HG02943 (cell line): Measurements from ENCODE around the gene CCDC106.
A peak's percentile ranks its signal among the peaks of the same experiment; 100 is the strongest.

Experiments used
- ATAC-seq: cut with Tn5 transposase; IDR thresholded peaks from one replicate; pipeline ENCODE4 v1.9.1; 2021; ENCODE audit warnings: mild to moderate bottlenecking, low read depth, moderate library complexity; ENCODE audit not compliant: unreplicated experiment

CCDC106 gene

DNA sequence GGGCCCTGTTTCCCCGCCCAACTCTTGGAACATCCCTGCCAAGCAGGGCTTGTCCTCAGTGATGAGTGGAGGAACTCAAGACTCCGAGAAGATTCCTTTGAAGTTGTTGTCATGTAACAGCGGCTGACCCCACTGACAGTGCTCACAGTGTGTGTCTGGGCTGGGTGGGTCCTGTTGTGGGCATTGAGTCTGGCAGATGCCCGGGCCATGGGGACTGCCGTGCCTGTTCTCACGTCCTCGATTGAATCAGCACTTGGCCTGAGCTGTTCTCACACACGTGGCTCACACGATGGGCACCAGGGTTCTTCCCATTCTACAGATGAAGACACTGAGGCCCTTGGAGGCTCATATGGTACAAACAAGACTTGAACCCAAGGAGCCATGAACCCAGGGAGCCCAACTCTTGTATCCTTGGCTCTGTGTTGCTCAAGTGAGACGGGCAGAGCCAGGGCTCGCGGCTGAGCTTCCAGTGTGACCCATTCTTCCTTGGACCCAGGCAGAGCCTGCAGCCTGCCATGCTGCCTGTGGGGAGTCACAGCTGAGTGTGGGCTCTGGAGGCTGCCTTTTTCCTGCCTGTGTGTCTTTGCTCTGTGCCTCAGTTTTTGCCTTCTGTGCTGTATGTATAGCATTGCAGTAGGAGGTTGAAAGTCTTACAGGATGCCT, 18.5 kb downstream of the CCDC106 start:
- ATAC-seq: no peak

DNA sequence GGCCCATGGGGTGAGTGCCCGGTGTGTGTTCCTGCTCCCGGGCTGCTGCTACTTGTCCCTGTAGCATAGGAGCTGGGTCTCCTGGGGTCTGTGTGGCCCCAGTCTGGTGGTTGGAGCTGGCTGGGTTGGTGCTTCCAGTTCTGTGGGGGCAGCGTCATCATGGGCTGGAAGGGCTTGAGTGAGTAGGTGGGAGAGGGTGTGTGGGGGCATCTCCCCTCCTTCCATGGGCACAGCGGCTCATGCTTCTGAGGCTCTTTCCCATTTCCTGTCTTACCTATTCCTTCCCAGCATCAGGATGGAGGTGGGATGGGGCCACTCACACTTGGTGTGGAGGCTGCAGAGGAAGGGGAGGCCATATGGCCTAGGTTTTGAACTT, 19.0 kb downstream of the CCDC106 start:
- ATAC-seq: no peak

- no peak for ATAC-seq
Measured at GRCh38 chr19:55667511-55667910, 19.5 kb downstream of the CCDC106 start.

- ATAC-seq: no peak
Measured at GRCh38 chr19:55667958-55668357, 19.9 kb downstream of the CCDC106 start.

DNA sequence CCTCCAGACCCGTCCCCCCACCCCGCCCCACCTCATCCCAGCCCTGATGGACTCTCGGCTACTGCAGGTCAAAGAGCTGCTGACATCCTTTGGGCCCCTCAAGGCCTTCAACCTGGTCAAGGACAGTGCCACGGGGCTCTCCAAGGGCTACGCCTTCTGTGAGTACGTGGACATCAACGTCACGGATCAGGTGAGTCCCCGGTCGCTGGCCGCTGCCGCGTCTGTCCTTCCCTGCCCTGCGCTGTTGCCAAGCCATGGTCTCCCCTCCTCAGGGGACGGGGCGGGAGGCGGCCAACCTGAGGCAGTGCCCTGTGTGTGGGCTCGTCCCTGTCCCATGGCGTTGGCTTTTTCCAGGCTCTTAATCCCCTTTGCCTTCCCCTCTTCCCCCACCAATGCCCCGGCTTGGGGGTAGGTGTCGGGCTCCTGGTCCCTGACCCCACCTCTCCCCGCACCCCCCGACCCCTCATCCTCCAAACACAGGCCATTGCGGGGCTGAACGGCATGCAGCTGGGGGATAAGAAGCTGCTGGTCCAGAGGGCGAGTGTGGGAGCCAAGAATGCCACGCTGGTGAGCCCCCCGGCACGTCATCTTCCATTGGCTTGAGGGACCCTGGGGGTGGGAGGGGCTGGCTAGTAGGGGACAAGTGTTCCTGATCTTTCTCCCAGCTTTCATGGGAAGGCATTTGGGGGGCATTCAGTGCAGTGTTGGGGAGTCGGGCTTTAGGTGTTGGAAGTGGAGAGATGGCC, 20.8 kb downstream of the CCDC106 start:
- ATAC-seq: no peak

- no peak for ATAC-seq
Measured at GRCh38 chr19:55669418-55670279, 21.6 kb downstream of the CCDC106 start.

DNA sequence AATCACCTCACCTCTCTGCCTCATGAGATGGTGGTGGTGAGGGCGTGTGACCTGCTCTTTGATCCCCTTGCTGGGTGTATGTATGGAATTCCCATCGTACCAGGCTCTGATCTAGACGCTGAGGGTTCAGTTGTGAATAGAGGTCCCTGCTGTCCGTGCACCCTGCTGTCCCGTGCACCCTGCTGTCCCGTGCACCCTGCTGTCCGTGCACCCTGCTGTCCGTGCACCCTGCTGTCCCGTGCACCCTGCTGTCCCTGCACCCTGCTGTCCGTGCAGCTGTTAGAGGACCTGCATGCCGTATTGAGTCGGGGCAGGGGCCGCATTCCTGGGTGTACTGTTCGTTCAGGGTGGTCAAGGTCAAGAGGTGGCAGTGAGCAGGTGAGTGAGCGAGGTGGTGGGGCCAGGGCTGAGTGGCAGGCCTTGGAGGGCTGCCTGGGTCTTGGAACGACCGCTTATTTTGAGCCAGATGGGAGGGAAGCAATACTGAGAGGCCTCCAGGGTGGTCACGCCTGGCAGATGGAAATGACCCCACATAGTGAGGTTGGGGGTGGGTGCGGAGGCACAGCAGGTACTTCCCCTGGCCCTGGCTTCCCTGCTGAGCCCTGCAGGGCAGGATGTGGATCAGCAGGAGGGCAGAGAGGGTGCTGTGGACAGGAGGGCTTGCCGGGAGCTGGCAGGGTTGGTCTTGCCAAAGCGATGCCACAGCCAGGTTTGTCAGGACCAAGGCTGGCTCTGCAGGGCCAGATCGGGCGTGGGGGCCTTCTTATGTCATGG, 22.5 kb downstream of the CCDC106 start:
- ATAC-seq: no peak

- ATAC-seq: no peak
Measured at GRCh38 chr19:55671054-55671378, 23.0 kb downstream of the CCDC106 start.

DNA sequence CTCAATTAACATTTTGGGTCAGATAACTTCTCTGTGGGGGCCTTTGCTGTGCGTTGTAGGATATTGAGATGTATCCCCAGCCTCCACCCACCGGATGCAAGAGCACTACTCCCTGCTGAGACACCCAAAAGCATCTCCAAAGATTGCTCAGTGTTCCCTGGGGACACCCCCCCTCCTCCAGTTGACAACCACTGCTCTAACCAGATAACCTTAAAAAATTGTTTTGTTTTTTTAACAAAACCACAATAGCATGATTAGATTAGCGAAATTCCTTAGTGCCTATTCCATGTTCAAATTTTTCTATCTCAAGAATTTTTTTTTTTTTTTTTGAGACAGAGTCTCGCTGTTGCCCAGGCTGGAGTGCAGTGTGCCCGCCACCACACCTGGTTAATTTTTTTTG, 24.4 kb downstream of the CCDC106 start:
- no peak for ATAC-seq

- no peak for ATAC-seq
Measured at GRCh38 chr19:55673465-55673864, 25.5 kb downstream of the CCDC106 start.

- no peak for ATAC-seq
Measured at GRCh38 chr19:55673889-55674288, 25.9 kb downstream of the CCDC106 start.

GRCh38 chr19:55674459-55674840, 26.4 kb downstream of the CCDC106 start:
- no peak for ATAC-seq

DNA sequence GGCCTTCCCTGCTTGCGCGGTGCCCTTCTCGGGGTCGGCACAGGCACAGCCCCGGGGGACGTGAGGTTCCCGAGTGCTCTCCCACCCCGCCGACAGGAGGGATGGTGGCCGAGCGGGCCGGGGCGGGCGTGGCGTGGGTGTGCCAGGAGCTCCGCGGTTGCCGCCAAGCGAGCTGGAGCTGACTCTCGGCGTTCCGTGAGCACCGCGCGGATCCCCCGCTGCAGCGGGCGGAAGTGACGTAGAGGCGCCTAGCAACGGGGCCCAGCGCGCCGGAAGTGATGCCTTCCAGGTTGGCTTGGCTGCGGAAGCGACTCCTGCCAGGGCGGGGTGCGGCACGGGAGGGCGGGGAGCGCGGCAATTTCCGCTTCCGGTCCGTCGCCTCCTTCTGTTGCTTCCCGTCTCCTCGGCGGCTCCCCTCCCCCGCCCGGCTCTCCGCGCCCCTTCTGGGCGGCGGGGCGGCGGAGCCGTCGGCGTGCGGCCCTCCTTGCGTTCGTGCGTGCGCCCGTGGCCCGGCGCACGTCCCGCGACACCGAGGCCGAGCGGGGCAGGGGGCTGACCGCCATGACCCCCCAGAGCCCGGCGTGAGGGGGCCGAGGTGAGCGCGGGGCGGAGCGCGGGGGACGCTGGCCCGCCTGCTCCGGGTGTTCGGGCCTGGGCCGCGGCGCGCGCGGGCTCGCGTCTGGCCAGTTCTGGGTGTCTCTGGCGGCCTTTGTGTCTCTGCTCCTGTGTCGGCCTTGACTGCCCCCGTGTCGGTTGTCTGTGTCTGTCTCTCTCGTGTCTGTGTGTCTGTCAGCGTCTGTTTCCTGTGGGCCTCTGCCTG, 27.0 kb downstream of the CCDC106 start, which contains the start of gene EPN1:
Gene EPN1 (plus strand): TSS at position 386 of the 820 bp plus-strand sequence. CDS start 3,402 bp downstream, outside the sequence.
- ATAC-seq: peak; percentile 50

- ATAC-seq: no peak
Measured at GRCh38 chr19:55675661-55676354, 27.8 kb downstream of the CCDC106 start.

DNA sequence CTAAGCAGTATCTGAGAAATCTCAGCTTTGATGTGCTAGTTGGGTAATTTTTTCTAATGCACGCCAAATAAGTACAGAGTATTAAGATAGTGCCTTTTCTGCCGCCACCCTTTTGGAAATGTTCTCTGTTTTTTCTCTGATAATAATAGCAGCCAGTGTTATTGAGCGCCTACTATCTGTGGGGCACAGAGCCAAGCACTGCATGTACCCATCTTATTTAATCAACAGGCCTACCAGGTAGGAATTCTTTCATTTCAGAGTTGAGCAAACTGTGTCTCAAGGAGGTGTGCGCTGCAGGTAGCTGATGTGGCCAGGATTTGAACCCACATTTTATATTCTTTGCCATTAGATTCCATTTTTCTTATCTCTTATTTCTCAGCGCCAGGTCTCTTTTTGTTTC, 28.4 kb downstream of the CCDC106 start:
- ATAC-seq: no peak

DNA sequence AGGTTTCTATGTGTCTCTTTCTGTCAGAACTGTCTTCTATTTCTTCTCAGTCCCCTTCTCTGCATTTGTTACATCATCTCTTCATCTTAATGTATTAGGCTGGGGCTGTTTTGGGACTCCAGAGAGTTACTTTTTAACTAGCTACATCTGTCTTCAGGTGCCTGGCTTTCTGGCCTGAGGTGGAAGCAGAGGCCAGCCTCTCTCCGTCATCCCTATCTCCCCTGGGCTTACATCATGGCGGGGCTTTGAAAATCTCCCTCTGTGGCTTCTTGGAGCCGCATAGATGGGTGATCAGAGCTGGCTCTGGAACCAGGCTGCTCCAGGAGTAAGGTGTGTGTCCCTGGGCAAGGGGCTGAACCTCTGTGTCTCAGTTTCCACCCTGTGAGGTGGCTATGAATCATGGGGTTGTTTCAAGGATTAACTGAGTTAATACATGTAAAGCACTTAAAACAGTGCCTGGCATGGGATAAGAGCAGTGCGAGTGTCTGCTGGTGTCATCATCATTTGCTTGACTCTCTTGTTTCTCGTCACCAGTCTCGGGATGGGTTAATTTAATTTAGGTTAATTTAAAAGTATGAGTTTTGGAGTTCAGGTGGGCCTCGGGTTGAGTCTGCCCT, 29.0 kb downstream of the CCDC106 start:
- no peak for ATAC-seq

- ATAC-seq: no peak
Measured at GRCh38 chr19:55677572-55678028, 29.6 kb downstream of the CCDC106 start.

DNA sequence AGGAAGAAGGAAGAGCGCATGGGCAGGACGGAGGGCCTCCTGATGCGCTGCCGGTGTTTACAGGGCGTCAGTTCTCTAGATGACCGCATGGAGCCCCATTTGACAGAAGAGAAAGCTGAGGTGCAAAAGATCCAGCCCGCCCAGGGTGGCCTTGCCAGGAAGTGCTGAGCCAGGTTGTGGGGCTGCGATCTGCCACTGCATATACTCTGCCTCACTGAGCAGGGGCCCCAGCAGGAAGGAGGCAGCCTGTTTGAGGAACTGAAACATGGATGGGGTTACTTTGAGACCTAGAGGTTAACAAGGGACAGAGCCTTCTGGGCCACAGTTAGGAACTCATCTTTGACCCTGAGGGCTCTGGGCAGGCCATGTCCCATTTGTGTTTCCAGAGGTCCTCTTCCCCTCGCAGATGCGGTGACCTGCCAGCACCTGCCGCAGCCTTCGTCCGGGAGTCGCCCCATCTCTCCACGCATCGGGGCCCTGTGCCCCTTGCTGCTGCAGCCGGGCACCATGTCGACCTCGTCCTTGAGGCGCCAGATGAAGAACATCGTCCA, 30.2 kb downstream of the CCDC106 start:
- peak; percentile 63 for ATAC-seq
